Left cardiac atrium (tissue), 4 donors: Measurements from ENCODE around the gene NEDD4L. TPM values are rescaled to one million over a fixed set of nuclear protein-coding genes. Genes with fewer than 3 reads are reported as not detected.

ENCODE experiments used
- ATAC-seq, 2 donors: fragments of 200-7000 bp; cut with Tn5 transposase; one replicate each; pipeline ENCODE4 v1.9.1; 2020; ENCODE audit warnings: mild to moderate bottlenecking in 2 of 2, moderate library complexity in 2 of 2
- DNase-seq: peaks from one replicate; pipeline ENCODE4 v3.0.0-alpha.2; 2020
- intact Hi-C, 2 donors: fragments of 100-400 bp; cut with DNase I; formaldehyde crosslinking; loops; one replicate each; pipeline versions ENCODE4 v1.14.1 to v1.15.1; 2022 to 2023
- total RNA-seq, 2 donors: library from RNA; stranded (reverse); fragmentation: NEBNext Ultra II Directional; extraction: Animal tissue kit (Norgen Biotek cat#: 25700); gene quantifications; one replicate each; pipeline ENCODE4 v1.2.1, GENCODE V29; 2021
- donor health status: DM: no; HTN: yes; CAD: no.
- donor health status: DM: no; HTN: yes; CAD: no; lungs with severe emphysema.
- donor health status: DM: yes; HTN: yes; CAD: no.
- donor health status: Dilated cardiomyopathy.

The NEDD4L gene
- total RNA-seq, 2 donors from 2014 or later: 64.9 to 98.2 TPM

GRCh38 chr18:58349650-58350049, 305.6 kb downstream of the NEDD4L start:
- DNase-seq (no peak), ATAC-seq (no peak)
- intact Hi-C loops: no loop called here

- DNase-seq (no peak), ATAC-seq (no peak)
- intact Hi-C loops: no loop called here
These were observed 306.5 kb downstream of the NEDD4L start for GRCh38 chr18:58350526-58350925.

GRCh38 chr18:58351776-58352175, 307.8 kb downstream of the NEDD4L start:
- intact Hi-C loops: no loop called here
- ATAC-seq: no peak
- no peak for DNase-seq

GRCh38 chr18:58353581-58353980, 309.6 kb downstream of the NEDD4L start:
- ATAC-seq (no peak), DNase-seq (no peak)
- intact Hi-C loops: no loop called here

GRCh38 chr18:58354051-58354450, 310.0 kb downstream of the NEDD4L start:
- ATAC-seq (no peak), DNase-seq (no peak)
- intact Hi-C loops: no loop called here

- DNase-seq (no peak), ATAC-seq (no peak)
- intact Hi-C loops: no loop called here
These were observed 310.8 kb downstream of the NEDD4L start for GRCh38 chr18:58354791-58355190.

GRCh38 chr18:58355243-58355642, 311.2 kb downstream of the NEDD4L start:
- intact Hi-C loops: no loop called here
- no peak for ATAC-seq
- no peak for DNase-seq

- intact Hi-C loops: no loop called here
- DNase-seq (no peak), ATAC-seq (no peak)
These were observed 315.2 kb downstream of the NEDD4L start for GRCh38 chr18:58359218-58359617.

GRCh38 chr18:58359620-58360019, 315.6 kb downstream of the NEDD4L start:
- DNase-seq: no peak
- no peak for ATAC-seq
- intact Hi-C loops: no loop called here

GRCh38 chr18:58360324-58360723, 316.3 kb downstream of the NEDD4L start:
- ATAC-seq (no peak), DNase-seq (no peak)
- intact Hi-C loops: no loop called here

GRCh38 chr18:58361212-58361611, 317.2 kb downstream of the NEDD4L start:
- intact Hi-C loops: no loop called here
- DNase-seq (no peak), ATAC-seq (peak; percentile 60 to 72)

GRCh38 chr18:58362027-58362575, 318.1 kb downstream of the NEDD4L start:
- peak; percentile 72 for DNase-seq
- peak; percentile 86 to 97 for ATAC-seq
- intact Hi-C loops: no loop called here

- ATAC-seq (no peak), DNase-seq (no peak)
- intact Hi-C loops: no loop called here
These were observed 318.8 kb downstream of the NEDD4L start for GRCh38 chr18:58362829-58363271.

GRCh38 chr18:58363767-58364540, 319.9 kb downstream of the NEDD4L start:
- intact Hi-C loops: no loop called here
- no peak for DNase-seq
- no peak for ATAC-seq

- ATAC-seq (no peak), DNase-seq (no peak)
- intact Hi-C loops: no loop called here
These were observed 321.0 kb downstream of the NEDD4L start for GRCh38 chr18:58364876-58365528.

GRCh38 chr18:58367425-58368140, 323.6 kb downstream of the NEDD4L start:
- ATAC-seq: no peak
- intact Hi-C loops: no loop called here

GRCh38 chr18:58369616-58370015, 325.6 kb downstream of the NEDD4L start:
- no peak for ATAC-seq
- no peak for DNase-seq
- intact Hi-C loops: no loop called here

More at GRCh38 chr18:58367425-58368140, 323.6 kb downstream of the NEDD4L start:
- no peak for DNase-seq

GRCh38 chr18:58370038-58370580, 326.1 kb downstream of the NEDD4L start:
- intact Hi-C loops: no loop called here
- ATAC-seq (no peak), DNase-seq (no peak)

- intact Hi-C loops: no loop called here
- ATAC-seq (no peak), DNase-seq (no peak)
These were observed 326.6 kb downstream of the NEDD4L start for GRCh38 chr18:58370612-58371011.

- intact Hi-C loops: no loop called here
- DNase-seq (no peak), ATAC-seq (no peak)
These were observed 329.5 kb downstream of the NEDD4L start for GRCh38 chr18:58373481-58373880.
